ENCODE measurements around the gene FNTB. TPM values are rescaled to one million over a fixed set of nuclear protein-coding genes. Genes with fewer than 3 reads are reported as not detected.

Gene FNTB
- total RNA-seq, 4 donors from 2014 or later, result 11.9 to 25.6 (median 17.6) TPM

Small RNA genes within 50 kb of the gene (small RNA-seq; reads per million reads assigned to genes)
- gene MIR4706, result 0 reads per million in 2 donors

Other genes starting within 250 kb of the FNTB start
- gene SPTB, start 107.0 kb upstream of the FNTB start, total RNA-seq, result 1 to 10 TPM in 1 of 4 donors, under 1 TPM in 2, not detected in 1; 0.57 to 2.5 (median 0.94) TPM
- 10 to 100 TPM; 51.2 to 72.3 (median 69.7) TPM for gene CHURC1, start 72.4 kb upstream of the FNTB start, total RNA-seq
- gene GPX2, start 44.1 kb upstream of the FNTB start, total RNA-seq, result 100 to 1,000 TPM; 115 to 286 (median 143) TPM
- 10 to 100 TPM; 17.4 to 29.8 (median 22.4) TPM for gene RAB15, start 14.6 kb upstream of the FNTB start, total RNA-seq
- gene MAX, start 115.6 kb downstream of the FNTB start, total RNA-seq, result 10 to 100 TPM; 52.8 to 86.8 (median 74.2) TPM